HL-60 (cell line): ENCODE data around the gene CDKL1.
A peak's percentile ranks its signal among the peaks of the same experiment; 100 is the strongest.

Source experiments
- DNase-seq, 2 experiments: peaks; one replicate each; pipeline ENCODE4 v3.0.0-alpha.2; 2010 to 2020; ENCODE audit warnings: low read depth in 1 of 2, low spot score in 1 of 2
- H3K27ac ChIP-seq: fragments of 250-450 bp; sonication (Bioruptor Pico); replicated peaks from 2 replicates; pipeline ENCODE4 v1.5.1; 2020; ENCODE audit warnings: mild to moderate bottlenecking, moderate library complexity
- H3K27me3 ChIP-seq: fragments of 250-450 bp; sonication (Bioruptor Pico); 2 replicates; pipeline ENCODE4 v1.5.1; 2021; ENCODE audit warnings: mild to moderate bottlenecking, moderate library complexity; ENCODE audit not compliant: insufficient read depth, poor library complexity, severe bottlenecking
- H3K4me3 ChIP-seq: replicated peaks from 2 replicates; pipeline ENCODE4 v1.5.1; 2011; ENCODE audit warnings: mild to moderate bottlenecking, control low read depth, low read length; ENCODE audit not compliant: insufficient read depth
- GABPA ChIP-seq: IDR thresholded peaks from 2 replicates; pipeline ENCODE4 v1.6.1; 2012; ENCODE audit warnings: low read depth
- POLR2AphosphoS5 ChIP-seq: IDR thresholded peaks from 2 replicates; pipeline ENCODE4 v1.6.1; 2012; ENCODE audit warnings: low read depth
- SPI1 ChIP-seq: IDR thresholded peaks from 2 replicates; pipeline ENCODE4 v1.6.1; 2012; ENCODE audit warnings: low read depth, mild to moderate bottlenecking, borderline replicate concordance
- TF ChIP-seq, protein P1 (sequence below): IDR thresholded peaks from one replicate; pipeline ENCODE4 v1.5.1; 2011; ENCODE audit warnings: low read length, control low read depth, inconsistent platforms; ENCODE audit not compliant: insufficient read depth
- TF ChIP-seq, protein P2 (sequence below): IDR thresholded peaks from 2 replicates; pipeline ENCODE4 v1.6.1; 2012; ENCODE audit warnings: low read depth; ENCODE audit not compliant: insufficient replicate concordance

The CDKL1 gene

DNA sequence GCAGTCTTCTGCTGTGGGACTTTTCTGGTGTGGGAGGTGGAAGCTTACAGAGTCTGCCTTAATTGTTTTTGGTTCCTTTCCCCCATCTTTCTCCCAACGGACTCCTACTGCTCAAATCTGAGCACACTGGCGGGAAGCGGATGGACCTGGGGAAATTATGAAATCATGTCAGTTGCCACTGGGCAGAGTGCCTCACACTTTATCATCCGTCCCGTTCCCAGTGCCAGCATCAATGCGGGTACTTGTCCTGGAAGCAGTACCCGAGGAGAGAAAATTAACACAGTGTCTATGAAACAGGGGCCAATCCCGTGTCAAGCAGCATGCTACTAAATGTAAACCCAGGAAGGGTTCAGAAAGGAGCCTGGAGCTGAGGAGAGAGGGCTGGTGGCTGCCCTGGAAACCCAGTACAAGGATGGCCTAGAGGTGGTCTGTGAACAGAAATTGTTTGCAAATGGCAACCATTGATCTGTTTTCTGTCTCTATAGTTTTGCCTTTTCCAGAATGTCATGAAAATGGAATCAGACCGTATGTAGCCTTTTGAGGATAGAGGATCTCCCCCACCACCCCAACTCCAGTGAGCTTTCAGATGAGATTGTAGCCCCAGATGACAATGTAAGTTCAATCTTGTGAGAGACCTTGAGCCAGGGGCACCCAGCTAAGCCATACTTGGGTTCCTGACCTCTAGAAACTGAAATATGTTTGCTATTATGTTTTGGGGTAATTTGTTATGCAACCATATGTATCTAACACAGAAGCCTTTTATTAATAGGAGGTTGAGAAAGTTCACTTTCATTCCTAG lies 908 bp upstream of the CDKL1 start:
- Histone ChIP-seq H3K27me3 (no peaks in the 10 kb centered on the region), H3K4me3 (peak overlapping the region; percentile 60), H3K27ac (peak overlapping the region; percentile 61)
- TF ChIP-seq GABPA (no peak; the same call in 1 of the 2 replicates), POLR2AphosphoS5 (0 out of 2 replicates have a peak, but pooled peaks have one; percentile 8)
- TF ChIP-seq, protein P1, sequence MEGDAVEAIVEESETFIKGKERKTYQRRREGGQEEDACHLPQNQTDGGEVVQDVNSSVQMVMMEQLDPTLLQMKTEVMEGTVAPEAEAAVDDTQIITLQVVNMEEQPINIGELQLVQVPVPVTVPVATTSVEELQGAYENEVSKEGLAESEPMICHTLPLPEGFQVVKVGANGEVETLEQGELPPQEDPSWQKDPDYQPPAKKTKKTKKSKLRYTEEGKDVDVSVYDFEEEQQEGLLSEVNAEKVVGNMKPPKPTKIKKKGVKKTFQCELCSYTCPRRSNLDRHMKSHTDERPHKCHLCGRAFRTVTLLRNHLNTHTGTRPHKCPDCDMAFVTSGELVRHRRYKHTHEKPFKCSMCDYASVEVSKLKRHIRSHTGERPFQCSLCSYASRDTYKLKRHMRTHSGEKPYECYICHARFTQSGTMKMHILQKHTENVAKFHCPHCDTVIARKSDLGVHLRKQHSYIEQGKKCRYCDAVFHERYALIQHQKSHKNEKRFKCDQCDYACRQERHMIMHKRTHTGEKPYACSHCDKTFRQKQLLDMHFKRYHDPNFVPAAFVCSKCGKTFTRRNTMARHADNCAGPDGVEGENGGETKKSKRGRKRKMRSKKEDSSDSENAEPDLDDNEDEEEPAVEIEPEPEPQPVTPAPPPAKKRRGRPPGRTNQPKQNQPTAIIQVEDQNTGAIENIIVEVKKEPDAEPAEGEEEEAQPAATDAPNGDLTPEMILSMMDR = no peak
- DNase-seq = peak; percentile 45 to 54

DNA sequence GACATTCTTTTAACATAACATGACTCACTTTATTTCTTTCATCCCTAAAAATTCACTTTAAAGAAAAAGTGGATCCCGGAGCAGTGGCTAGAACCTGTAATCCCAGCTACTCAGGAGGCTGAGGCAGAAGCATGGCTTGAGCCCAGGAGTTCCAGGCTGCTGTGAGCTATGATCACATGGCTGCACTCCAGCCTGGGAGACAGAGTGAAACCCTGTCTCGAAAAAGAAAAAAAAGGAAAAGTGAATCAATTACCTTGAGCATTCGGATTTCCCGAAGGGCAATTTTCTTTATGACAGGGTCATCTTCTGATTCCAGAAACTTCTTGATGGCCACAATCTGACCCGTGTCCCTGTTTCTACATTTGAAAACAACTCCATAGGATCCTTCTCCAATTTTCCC lies 1.2 kb downstream of the CDKL1 start:
- H3K4me3 ChIP-seq = peak overlapping the region; percentile 60
- no peak overlapping the region for H3K27ac ChIP-seq
- no peak for DNase-seq
- TF ChIP-seq GABPA (no peak), POLR2AphosphoS5 (no peak), SPI1 (no peak)
- TF ChIP-seq, protein P1 = no peak
- TF ChIP-seq, protein P2, sequence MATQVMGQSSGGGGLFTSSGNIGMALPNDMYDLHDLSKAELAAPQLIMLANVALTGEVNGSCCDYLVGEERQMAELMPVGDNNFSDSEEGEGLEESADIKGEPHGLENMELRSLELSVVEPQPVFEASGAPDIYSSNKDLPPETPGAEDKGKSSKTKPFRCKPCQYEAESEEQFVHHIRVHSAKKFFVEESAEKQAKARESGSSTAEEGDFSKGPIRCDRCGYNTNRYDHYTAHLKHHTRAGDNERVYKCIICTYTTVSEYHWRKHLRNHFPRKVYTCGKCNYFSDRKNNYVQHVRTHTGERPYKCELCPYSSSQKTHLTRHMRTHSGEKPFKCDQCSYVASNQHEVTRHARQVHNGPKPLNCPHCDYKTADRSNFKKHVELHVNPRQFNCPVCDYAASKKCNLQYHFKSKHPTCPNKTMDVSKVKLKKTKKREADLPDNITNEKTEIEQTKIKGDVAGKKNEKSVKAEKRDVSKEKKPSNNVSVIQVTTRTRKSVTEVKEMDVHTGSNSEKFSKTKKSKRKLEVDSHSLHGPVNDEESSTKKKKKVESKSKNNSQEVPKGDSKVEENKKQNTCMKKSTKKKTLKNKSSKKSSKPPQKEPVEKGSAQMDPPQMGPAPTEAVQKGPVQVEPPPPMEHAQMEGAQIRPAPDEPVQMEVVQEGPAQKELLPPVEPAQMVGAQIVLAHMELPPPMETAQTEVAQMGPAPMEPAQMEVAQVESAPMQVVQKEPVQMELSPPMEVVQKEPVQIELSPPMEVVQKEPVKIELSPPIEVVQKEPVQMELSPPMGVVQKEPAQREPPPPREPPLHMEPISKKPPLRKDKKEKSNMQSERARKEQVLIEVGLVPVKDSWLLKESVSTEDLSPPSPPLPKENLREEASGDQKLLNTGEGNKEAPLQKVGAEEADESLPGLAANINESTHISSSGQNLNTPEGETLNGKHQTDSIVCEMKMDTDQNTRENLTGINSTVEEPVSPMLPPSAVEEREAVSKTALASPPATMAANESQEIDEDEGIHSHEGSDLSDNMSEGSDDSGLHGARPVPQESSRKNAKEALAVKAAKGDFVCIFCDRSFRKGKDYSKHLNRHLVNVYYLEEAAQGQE = no peak
- H3K27me3 ChIP-seq = no peaks in the 10 kb centered on the region

DNA sequence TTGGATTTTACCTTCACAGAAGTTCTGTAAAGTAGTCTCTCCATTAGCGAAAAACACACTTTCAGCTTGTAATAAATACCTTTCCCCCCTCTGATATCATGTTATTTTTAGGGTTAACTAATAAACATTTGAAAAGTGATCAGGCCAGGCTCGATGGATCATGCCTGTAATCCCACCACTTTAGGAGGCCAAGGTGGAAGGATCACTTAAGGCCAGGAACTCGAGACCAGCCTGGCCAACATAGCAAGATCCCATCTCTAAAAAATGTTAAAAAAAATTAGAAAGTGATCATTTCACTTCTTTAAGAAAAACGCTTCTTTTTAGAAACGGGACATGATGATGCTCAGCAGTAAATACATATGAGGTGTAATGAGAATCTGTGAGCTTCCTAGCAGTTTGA lies 2.0 kb downstream of the CDKL1 start:
- TF ChIP-seq SPI1 (no peak), POLR2AphosphoS5 (no peak), GABPA (no peak)
- TF ChIP-seq, protein P1 = no peak
- TF ChIP-seq, protein P2 = no peak
- H3K27me3 ChIP-seq = no peaks in the 10 kb centered on the region
- H3K4me3 ChIP-seq = no peak overlapping the region
- DNase-seq = no peak
- no peak overlapping the region for H3K27ac ChIP-seq
